HepG2 (cell line): ENCODE results near the gene AHR. TPM values are rescaled to one million over a fixed set of nuclear protein-coding genes. Genes with fewer than 3 reads are reported as not detected.
A peak's percentile ranks its signal among the peaks of the same experiment; 100 is the strongest.

Experiments
- AFF4 ChIP-seq: sonication (generic); formaldehyde crosslinking; IDR thresholded peaks from 2 replicates; pipeline ENCODE4 v1.4.0; 2020; ENCODE audit warnings: missing genetic modification reagents
- BRD4 ChIP-seq: sonication (generic); formaldehyde crosslinking; IDR thresholded peaks from 2 replicates; pipeline ENCODE4 v1.4.0; 2020; ENCODE audit warnings: missing genetic modification reagents
- DMAP1 ChIP-seq: IDR thresholded peaks from 2 replicates; pipeline ENCODE4 v1.6.1; 2016
- IRF2 ChIP-seq: IDR thresholded peaks from 2 replicates; pipeline ENCODE4 v1.6.1; 2018; ENCODE audit warnings: missing genetic modification reagents, missing compliant biosample characterization
- KLF15 ChIP-seq: sonication (generic); formaldehyde crosslinking; IDR thresholded peaks from 2 replicates; pipeline ENCODE4 v1.8.1; 2023; ENCODE audit warnings: borderline replicate concordance, mild to moderate bottlenecking, inconsistent platforms, missing genetic modification reagents, mixed read lengths
- MED8 ChIP-seq: sonication (generic); formaldehyde crosslinking; IDR thresholded peaks from 2 replicates; pipeline ENCODE4 v1.8.1; 2023; ENCODE audit warnings: mild to moderate bottlenecking, missing genetic modification reagents; ENCODE audit not compliant: insufficient replicate concordance
- NCOR1 ChIP-seq: fragments of 200-600 bp; sonication (generic); IDR thresholded peaks from 2 replicates; pipeline ENCODE4 v1.7.0; 2017; ENCODE audit warnings: antibody characterized with exemption, low read length, borderline replicate concordance
- NKX3-1 ChIP-seq: sonication (generic); formaldehyde crosslinking; IDR thresholded peaks from 2 replicates; pipeline ENCODE4 v1.5.0; 2020; ENCODE audit warnings: missing genetic modification reagents
- RELA ChIP-seq: sonication (generic); formaldehyde crosslinking; IDR thresholded peaks from 2 replicates; pipeline ENCODE4 v1.4.0; 2020; ENCODE audit warnings: missing genetic modification reagents
- SMC3 ChIP-seq: IDR thresholded peaks from 2 replicates; pipeline ENCODE4 v1.6.1; 2011; ENCODE audit warnings: low read length, improper control_type of control experiment
- TMF1 ChIP-seq: sonication (generic); formaldehyde crosslinking; IDR thresholded peaks from 2 replicates; pipeline ENCODE4 v1.8.1; 2022; ENCODE audit warnings: low read depth, missing genetic modification reagents
- ZBTB38 ChIP-seq: sonication (generic); formaldehyde crosslinking; IDR thresholded peaks from 2 replicates; pipeline ENCODE4 v1.5.1; 2020; ENCODE audit warnings: mild to moderate bottlenecking, missing genetic modification reagents
- ZBTB8A ChIP-seq: sonication (generic); formaldehyde crosslinking; IDR thresholded peaks from 2 replicates; pipeline ENCODE4 v1.4.0; 2020; ENCODE audit warnings: mild to moderate bottlenecking, low read depth, missing genetic modification reagents, borderline replicate concordance
- ZNF331 ChIP-seq: sonication (generic); formaldehyde crosslinking; IDR thresholded peaks from 2 replicates; pipeline ENCODE4 v1.4.0; 2020; ENCODE audit warnings: missing genetic modification reagents
- ZNF333 ChIP-seq: sonication (generic); formaldehyde crosslinking; IDR thresholded peaks from 2 replicates; pipeline ENCODE4 v1.4.0; 2020; ENCODE audit warnings: mild to moderate bottlenecking, missing genetic modification reagents, borderline replicate concordance
- polyA plus RNA-seq, 8 experiments: library from polyadenylated mRNA; depleted of rRNA in 3 of 8; stranded (reverse) in 7 of 8; unstranded in 1 of 8; fragments of >200 nt; fragmentation: Illumina TruSeq in 4 of 8; extraction: Trizol in 4 of 8; gene quantifications; 2 replicates each; pipeline versions ENCODE4 v1.2.1 to v1.2.3, GENCODE V29; 2011 to 2016; ENCODE audit warnings: low read depth in 4 of 8, missing spikeins in 1 of 8, mixed read lengths in 1 of 8; ENCODE audit not compliant: insufficient read depth in 1 of 8
- total RNA-seq, 5 experiments: library from RNA; depleted of rRNA; stranded (reverse); fragments of >200 nt; fragmentation: Illumina TruSeq; extraction: Trizol; gene quantifications; 2 replicates each; pipeline ENCODE4 v1.2.3, GENCODE V29; 2016; ENCODE audit warnings: low read depth in 1 of 5
- TF ChIP-seq, protein P1 (sequence below): sonication (generic); formaldehyde crosslinking; IDR thresholded peaks from 2 replicates; pipeline ENCODE4 v1.5.0; 2020; ENCODE audit warnings: missing genetic modification reagents
- TF ChIP-seq, protein P2 (sequence below): sonication (generic); formaldehyde crosslinking; IDR thresholded peaks from 2 replicates; pipeline ENCODE4 v1.5.1; 2020; ENCODE audit warnings: missing genetic modification reagents, mild to moderate bottlenecking, borderline replicate concordance
- TF ChIP-seq, protein P3 (sequence below): sonication (generic); formaldehyde crosslinking; IDR thresholded peaks from 2 replicates; pipeline ENCODE4 v1.4.0; 2020; ENCODE audit warnings: mild to moderate bottlenecking, missing genetic modification reagents
- TF ChIP-seq, protein P4 (sequence below): IDR thresholded peaks from 2 replicates; pipeline ENCODE4 v1.6.1; 2016; ENCODE audit warnings: low read depth

Gene AHR
- total and polyA plus RNA-seq, 2 of the 13 experiments (the other 11 are each of a cell fraction or from before 2014, with no cell fraction given) = 9.0 to 31.3 TPM

DNA sequence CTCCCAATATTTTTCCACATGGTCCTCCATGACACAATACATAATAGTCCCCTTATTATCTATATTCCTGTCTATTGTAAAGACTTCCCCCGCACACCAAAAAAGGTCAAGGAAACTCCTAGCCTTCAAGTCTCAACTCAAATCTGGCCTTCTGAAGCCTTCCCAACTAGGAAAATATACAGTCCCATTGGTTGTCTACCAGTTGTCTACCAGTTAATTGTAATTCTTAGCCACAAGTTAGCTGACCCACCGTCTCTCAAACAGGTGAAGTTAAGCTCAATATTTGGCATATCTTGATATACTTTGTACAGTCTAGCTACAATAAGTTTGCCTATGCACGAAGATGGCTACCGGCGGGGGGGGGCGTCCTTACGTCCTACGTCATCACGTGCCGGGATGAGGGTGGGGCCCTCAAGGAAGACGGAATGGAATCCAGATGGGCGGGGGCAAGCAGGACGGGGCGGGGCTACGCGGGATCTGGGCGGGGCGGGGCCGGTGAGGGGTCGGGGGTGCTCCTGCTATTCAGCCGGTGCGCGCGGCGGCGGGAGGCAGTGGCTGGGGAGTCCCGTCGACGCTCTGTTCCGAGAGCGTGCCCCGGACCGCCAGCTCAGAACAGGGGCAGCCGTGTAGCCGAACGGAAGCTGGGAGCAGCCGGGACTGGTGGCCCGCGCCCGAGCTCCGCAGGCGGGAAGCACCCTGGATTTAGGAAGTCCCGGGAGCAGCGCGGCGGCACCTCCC is at the start of gene AHR (continued):
- TF ChIP-seq, protein P1, sequence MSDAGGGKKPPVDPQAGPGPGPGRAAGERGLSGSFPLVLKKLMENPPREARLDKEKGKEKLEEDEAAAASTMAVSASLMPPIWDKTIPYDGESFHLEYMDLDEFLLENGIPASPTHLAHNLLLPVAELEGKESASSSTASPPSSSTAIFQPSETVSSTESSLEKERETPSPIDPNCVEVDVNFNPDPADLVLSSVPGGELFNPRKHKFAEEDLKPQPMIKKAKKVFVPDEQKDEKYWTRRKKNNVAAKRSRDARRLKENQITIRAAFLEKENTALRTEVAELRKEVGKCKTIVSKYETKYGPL (CRISPR knock-in tag) = no peak
- TF ChIP-seq TMF1 (CRISPR knock-in tag) (peak; percentile 89; the same call in 1 of the 2 replicates), NKX3-1 (CRISPR knock-in tag) (peak; percentile 71; the same call in 1 of the 2 replicates), KLF15 (CRISPR knock-in tag) (no peak), ZNF333 (CRISPR knock-in tag) (no peak), AFF4 (no peak), BRD4 (no peak), ZNF331 (CRISPR knock-in tag) (no peak; the same call in 1 of the 2 replicates), IRF2 (CRISPR knock-in tag) (no peak), DMAP1 (CRISPR knock-in tag) (peak; percentile 39), MED8 (CRISPR knock-in tag) (no peak), ZBTB8A (no peak), ZBTB38 (CRISPR knock-in tag) (peak; percentile 40; the same call in 1 of the 2 replicates), SMC3 (no peak), RELA (CRISPR knock-in tag) (no peak), NCOR1 (no peak)
- TF ChIP-seq, protein P2, sequence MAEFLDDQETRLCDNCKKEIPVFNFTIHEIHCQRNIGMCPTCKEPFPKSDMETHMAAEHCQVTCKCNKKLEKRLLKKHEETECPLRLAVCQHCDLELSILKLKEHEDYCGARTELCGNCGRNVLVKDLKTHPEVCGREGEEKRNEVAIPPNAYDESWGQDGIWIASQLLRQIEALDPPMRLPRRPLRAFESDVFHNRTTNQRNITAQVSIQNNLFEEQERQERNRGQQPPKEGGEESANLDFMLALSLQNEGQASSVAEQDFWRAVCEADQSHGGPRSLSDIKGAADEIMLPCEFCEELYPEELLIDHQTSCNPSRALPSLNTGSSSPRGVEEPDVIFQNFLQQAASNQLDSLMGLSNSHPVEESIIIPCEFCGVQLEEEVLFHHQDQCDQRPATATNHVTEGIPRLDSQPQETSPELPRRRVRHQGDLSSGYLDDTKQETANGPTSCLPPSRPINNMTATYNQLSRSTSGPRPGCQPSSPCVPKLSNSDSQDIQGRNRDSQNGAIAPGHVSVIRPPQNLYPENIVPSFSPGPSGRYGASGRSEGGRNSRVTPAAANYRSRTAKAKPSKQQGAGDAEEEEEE (CRISPR knock-in tag) = no peak
- TF ChIP-seq, protein P3, sequence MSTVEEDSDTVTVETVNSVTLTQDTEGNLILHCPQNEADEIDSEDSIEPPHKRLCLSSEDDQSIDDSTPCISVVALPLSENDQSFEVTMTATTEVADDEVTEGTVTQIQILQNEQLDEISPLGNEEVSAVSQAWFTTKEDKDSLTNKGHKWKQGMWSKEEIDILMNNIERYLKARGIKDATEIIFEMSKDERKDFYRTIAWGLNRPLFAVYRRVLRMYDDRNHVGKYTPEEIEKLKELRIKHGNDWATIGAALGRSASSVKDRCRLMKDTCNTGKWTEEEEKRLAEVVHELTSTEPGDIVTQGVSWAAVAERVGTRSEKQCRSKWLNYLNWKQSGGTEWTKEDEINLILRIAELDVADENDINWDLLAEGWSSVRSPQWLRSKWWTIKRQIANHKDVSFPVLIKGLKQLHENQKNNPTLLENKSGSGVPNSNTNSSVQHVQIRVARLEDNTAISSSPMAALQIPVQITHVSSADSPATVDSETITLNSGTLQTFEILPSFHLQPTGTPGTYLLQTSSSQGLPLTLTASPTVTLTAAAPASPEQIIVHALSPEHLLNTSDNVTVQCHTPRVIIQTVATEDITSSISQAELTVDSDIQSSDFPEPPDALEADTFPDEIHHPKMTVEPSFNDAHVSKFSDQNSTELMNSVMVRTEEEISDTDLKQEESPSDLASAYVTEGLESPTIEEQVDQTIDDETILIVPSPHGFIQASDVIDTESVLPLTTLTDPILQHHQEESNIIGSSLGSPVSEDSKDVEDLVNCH (CRISPR knock-in tag) = no peak
- TF ChIP-seq, protein P4, sequence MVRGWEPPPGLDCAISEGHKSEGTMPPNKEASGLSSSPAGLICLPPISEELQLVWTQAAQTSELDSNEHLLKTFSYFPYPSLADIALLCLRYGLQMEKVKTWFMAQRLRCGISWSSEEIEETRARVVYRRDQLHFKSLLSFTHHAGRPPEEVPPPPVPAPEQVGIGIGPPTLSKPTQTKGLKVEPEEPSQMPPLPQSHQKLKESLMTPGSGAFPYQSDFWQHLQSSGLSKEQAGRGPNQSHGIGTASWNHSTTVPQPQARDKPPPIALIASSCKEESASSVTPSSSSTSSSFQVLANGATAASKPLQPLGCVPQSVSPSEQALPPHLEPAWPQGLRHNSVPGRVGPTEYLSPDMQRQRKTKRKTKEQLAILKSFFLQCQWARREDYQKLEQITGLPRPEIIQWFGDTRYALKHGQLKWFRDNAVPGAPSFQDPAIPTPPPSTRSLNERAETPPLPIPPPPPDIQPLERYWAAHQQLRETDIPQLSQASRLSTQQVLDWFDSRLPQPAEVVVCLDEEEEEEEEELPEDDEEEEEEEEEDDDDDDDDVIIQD (CRISPR knock-in tag) = peak; percentile 93; the same call in 1 of the 2 replicates
